Upper lobe of left lung (tissue), 6 donors: ENCODE data around the gene PRAF2. TPM values are rescaled to one million over a fixed set of nuclear protein-coding genes. Genes with fewer than 3 reads are reported as not detected.

Experiments used
- ATAC-seq, 2 donors: fragments of 200-7000 bp; cut with Tn5 transposase; one replicate each; pipeline ENCODE4 v1.9.1; 2022; ENCODE audit warnings: mild to moderate bottlenecking in 2 of 2, moderate library complexity in 2 of 2; ENCODE audit not compliant: low FRiP score in 2 of 2
- DNase-seq, 2 donors: peaks; one replicate each; pipeline ENCODE4 v3.0.0-alpha.2; 2019 to 2020
- H3K27ac ChIP-seq, 4 donors: fragments of 200-600 bp; sonication (generic); one replicate each; pipeline ENCODE4 v1.5.1; 2016 to 2019
- H3K27me3 ChIP-seq, 4 donors: fragments of 200-600 bp; sonication (generic); one replicate each; pipeline ENCODE4 v1.5.1; 2017 to 2019
- H3K36me3 ChIP-seq, 4 donors: fragments of 200-600 bp; sonication (generic); one replicate each; pipeline ENCODE4 v1.5.1; 2016 to 2019
- H3K4me1 ChIP-seq, 4 donors: fragments of 200-600 bp; sonication (generic); one replicate each; pipeline ENCODE4 v1.5.1; 2018 to 2019
- H3K4me3 ChIP-seq, 4 donors: fragments of 200-600 bp; sonication (generic); one replicate each; pipeline ENCODE4 v1.5.1; 2017 to 2019; ENCODE audit warnings: mild to moderate bottlenecking in 2 of 4, moderate library complexity in 1 of 4
- H3K9me3 ChIP-seq, 4 donors: fragments of 200-600 bp; sonication (generic); one replicate each; pipeline ENCODE4 v1.5.1; 2018 to 2019
- EP300 ChIP-seq, 4 donors: sonication (generic); formaldehyde crosslinking; IDR thresholded peaks; one replicate each; pipeline ENCODE4 v1.5.1; 2017; ENCODE audit warnings: antibody characterized with exemption in 4 of 4, control low read depth in 2 of 4
- POLR2A ChIP-seq, 4 donors: fragments of 450-650 bp; IDR thresholded peaks; one replicate each; pipeline ENCODE4 v1.5.1; 2016 to 2017; ENCODE audit warnings: antibody characterized with exemption in 4 of 4, mild to moderate bottlenecking in 2 of 4
- POLR2AphosphoS5 ChIP-seq, 2 donors: sonication (generic); formaldehyde crosslinking; IDR thresholded peaks; one replicate each; pipeline ENCODE4 v1.5.1; 2017; ENCODE audit warnings: antibody characterized with exemption in 2 of 2
- WGBS, 2 donors: methylation state at CpG; one replicate each; pipeline ENCODE4 v1.1.5; 2017 to 2018; 5-methylcytosine and 5-hydroxymethylcytosine counted together
- total RNA-seq, 6 donors: library from RNA; depleted of rRNA in 4 of 6; stranded (reverse); fragments of >200 nt in 4 of 6; gene quantifications; one replicate each; pipeline versions ENCODE4 v1.1.0 to v1.2.1, GENCODE V29; 2016 to 2021
- TF ChIP-seq, protein P1 (sequence below), 6 experiments: fragments of 450-650 bp in 4 of 6; fragments of 200-600 bp in 2 of 6; sonication (generic) in 2 of 6; IDR thresholded peaks; one replicate each; pipeline ENCODE4 v1.5.1; 2016 to 2019; ENCODE audit warnings: antibody characterized with exemption in 6 of 6
- donor health status: DM: no; HTN: no; CAD: no; lungs with moderate emphysema.
- donor health status: DM: no; HTN: yes; CAD: no; lungs with severe emphysema.

PRAF2 gene
- total RNA-seq, 6 donors from 2014 or later: 12.5 to 26.2 (median 15.5) TPM

DNA sequence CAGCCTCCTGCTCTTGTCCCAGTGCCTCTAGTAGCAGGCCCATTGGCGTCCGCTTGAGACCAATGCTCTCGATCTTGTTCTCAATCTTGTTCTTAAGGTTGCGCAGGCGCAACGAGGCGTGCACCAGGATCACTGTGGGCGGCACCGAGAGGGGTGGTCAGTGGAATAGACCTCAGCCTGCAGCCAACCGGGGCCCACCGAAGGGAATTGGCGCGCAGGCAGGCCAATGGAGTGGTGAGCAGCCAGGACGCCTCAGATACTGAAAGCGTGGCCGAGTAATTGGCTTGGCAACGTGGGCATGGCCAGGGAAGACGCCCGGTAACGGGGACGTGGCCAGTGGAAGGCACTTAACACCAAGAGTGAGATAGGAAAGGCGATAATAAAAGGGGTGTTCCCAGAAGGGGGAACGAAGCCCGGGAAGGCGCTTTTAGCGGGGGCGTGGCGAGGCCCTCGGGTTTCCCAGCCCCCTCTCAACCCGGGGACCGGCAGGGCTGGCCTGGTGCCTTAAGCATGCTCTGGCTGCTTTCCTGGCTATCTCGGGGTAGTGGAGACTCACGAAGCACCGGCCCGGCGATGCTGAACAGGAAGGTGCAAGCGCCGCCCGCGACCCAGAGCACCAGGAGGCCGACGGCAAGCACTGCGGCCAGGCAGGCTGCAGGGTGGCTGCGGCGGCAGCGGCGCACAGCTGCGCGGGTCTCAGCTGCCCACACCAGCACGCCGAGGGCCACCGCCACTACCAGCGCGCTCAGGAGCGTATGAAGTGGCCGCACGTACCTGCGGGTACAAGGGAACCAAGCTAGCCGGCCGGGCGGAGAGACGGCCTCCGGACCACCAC, 1.7 kb downstream of the PRAF2 start:
- Histone ChIP-seq H3K4me3 (peak overlapping the region in 3 of 4 donors; percentile 24 to 68 (median 39)), H3K9me3 (no peaks in the 10 kb centered on the region), H3K36me3 (peaks cover 0 to 17% (median 7%) of the 10 kb centered on the region in 4 donors), H3K4me1 (peaks cover 0 to 14% (median 13%) of the 10 kb centered on the region in 4 donors), H3K27ac (peak overlapping the region; percentile 30 to 67 (median 46)), H3K27me3 (no peaks in the 10 kb centered on the region)
- 46 to 69% methylated on average over 7 to 63 of the region's 63 CpGs for WGBS, 2 donors
- DNase-seq (peak; percentile 88 to 89), ATAC-seq (peak; percentile 82 to 84)
- no peak for TF ChIP-seq EP300 (IDR thresholded peaks at IDR 0.05)
- no peak for TF ChIP-seq POLR2AphosphoS5 (IDR thresholded peaks at IDR 0.05)
- TF ChIP-seq, protein P1, sequence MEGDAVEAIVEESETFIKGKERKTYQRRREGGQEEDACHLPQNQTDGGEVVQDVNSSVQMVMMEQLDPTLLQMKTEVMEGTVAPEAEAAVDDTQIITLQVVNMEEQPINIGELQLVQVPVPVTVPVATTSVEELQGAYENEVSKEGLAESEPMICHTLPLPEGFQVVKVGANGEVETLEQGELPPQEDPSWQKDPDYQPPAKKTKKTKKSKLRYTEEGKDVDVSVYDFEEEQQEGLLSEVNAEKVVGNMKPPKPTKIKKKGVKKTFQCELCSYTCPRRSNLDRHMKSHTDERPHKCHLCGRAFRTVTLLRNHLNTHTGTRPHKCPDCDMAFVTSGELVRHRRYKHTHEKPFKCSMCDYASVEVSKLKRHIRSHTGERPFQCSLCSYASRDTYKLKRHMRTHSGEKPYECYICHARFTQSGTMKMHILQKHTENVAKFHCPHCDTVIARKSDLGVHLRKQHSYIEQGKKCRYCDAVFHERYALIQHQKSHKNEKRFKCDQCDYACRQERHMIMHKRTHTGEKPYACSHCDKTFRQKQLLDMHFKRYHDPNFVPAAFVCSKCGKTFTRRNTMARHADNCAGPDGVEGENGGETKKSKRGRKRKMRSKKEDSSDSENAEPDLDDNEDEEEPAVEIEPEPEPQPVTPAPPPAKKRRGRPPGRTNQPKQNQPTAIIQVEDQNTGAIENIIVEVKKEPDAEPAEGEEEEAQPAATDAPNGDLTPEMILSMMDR (IDR thresholded peaks at IDR 0.05): no peak
- TF ChIP-seq POLR2A (IDR thresholded peaks at IDR 0.05): no peak

DNA sequence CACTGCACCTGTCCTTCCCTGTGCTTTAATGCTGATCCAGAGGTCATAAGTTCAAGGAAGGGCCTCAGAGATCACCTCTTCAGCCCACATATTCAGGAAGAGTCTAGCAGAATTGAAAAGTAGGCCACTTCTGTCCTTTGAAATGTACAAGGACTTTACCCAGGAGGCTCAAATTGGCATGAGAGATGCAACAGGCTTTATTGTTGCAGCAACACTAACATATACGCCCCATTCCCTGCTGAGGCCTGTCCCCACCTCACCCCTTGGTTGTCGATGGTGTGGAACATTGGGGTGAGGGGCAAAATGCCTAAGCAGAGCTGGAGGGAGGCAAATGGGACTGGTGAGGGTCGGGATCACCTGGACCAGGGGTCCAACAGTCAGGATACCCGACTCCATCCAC, 2.8 kb downstream of the PRAF2 start:
- peaks cover 0 to 14% (median 13%) of the 10 kb centered on the region in 4 donors for H3K4me1 ChIP-seq
- WGBS, 2 donors: 83 to 100% methylated on average over 1 to 4 of the region's 4 CpGs
- ATAC-seq (no peak), DNase-seq (no peak)
- H3K27ac ChIP-seq: no peak overlapping the region
- no peak for TF ChIP-seq POLR2AphosphoS5 (IDR thresholded peaks at IDR 0.05)
- TF ChIP-seq, protein P1 (IDR thresholded peaks at IDR 0.05): no peak
- TF ChIP-seq EP300 (IDR thresholded peaks at IDR 0.05): no peak
- no peak for TF ChIP-seq POLR2A (IDR thresholded peaks at IDR 0.05)
- no peak overlapping the region for H3K4me3 ChIP-seq
- H3K36me3 ChIP-seq: peaks cover 0 to 10% (median 1%) of the 10 kb centered on the region in 4 donors
- no peaks in the 10 kb centered on the region for H3K27me3 ChIP-seq
- no peaks in the 10 kb centered on the region for H3K9me3 ChIP-seq

DNA sequence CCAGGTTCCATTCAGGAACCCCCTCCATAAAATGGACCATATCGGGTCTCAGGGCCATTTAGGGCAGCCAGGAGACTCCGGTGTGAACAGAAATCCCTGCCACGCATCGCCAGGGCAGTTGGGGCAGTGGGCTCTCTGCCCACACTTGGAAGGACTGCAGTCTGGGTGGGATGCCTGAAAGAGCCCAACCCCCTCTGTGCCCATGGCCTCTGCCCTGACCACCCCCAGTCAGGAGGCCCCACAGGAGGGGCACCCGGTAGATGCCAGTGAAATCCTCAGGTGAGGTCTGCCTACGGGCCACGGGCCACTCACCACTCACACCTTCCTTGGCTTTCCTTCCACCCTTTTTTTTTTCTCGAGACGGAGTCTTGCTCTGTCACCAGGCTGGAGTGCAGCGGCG, 4.8 kb downstream of the PRAF2 start:
- TF ChIP-seq POLR2A (IDR thresholded peaks at IDR 0.05) (no peak), POLR2AphosphoS5 (IDR thresholded peaks at IDR 0.05) (no peak), EP300 (IDR thresholded peaks at IDR 0.05) (no peak)
- TF ChIP-seq, protein P1 (IDR thresholded peaks at IDR 0.05): no peak
- Histone ChIP-seq H3K9me3 (no peaks in the 10 kb centered on the region), H3K27ac (no peak overlapping the region), H3K27me3 (no peaks in the 10 kb centered on the region), H3K36me3 (peaks cover 0 to 28% (median 3%) of the 10 kb centered on the region in 4 donors), H3K4me3 (no peak overlapping the region), H3K4me1 (peaks cover 0 to 13% (median 10%) of the 10 kb centered on the region in 4 donors)
- no peak for ATAC-seq
- no peak for DNase-seq
- WGBS, 2 donors: 89 to 92% methylated on average over 4 to 11 of the region's 11 CpGs

DNA sequence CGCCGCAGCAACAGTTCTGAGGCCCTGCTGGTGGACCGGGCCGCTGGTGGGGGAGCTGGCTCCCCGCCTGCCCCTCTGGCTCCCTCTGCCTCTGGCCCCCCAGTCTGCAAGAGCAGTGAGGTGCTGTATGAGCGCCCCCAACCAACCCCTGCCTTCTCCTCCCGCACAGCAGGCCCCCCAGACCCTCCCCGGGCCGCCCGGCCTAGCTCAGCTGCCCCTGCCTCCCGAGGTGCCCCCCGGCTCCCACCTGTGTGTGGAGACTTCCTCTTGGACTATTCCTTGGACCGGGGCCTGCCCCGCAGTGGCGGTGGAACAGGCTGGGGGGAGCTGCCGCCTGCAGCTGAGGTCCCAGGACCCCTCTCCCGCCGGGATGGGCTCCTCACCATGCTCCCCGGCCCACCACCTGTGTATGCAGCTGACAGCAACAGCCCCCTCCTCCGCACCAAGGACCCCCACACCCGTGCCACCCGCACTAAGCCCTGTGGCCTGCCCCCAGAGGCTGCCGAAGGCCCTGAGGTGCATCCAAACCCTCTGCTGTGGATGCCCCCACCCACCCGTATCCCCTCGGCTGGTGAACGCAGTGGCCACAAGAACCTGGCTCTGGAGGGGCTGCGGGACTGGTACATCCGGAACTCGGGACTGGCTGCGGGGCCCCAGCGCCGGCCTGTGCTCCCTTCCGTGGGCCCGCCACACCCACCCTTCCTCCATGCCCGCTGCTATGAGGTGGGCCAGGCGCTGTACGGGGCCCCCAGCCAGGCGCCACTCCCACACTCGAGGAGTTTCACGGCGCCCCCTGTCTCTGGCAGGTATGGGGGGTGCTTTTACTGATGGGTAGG, 6.3 kb downstream of the PRAF2 start:
- peaks cover 0 to under 1% (median under 1%) of the 10 kb centered on the region in 4 donors for H3K4me1 ChIP-seq
- peaks cover 0 to 34% (median 3%) of the 10 kb centered on the region in 4 donors for H3K36me3 ChIP-seq
- H3K27ac ChIP-seq: no peak overlapping the region
- no peak overlapping the region for H3K4me3 ChIP-seq
- DNase-seq (peak in 1 of 2 donors; percentile 67), ATAC-seq (no peak)
- 82% methylated on average over 30 of the region's 41 CpGs; no CpG with 5 or more reads in 1 of the 2 donors for WGBS, 2 donors
- no peaks in the 10 kb centered on the region for H3K9me3 ChIP-seq
- no peaks in the 10 kb centered on the region for H3K27me3 ChIP-seq
- TF ChIP-seq POLR2AphosphoS5 (IDR thresholded peaks at IDR 0.05): no peak

DNA sequence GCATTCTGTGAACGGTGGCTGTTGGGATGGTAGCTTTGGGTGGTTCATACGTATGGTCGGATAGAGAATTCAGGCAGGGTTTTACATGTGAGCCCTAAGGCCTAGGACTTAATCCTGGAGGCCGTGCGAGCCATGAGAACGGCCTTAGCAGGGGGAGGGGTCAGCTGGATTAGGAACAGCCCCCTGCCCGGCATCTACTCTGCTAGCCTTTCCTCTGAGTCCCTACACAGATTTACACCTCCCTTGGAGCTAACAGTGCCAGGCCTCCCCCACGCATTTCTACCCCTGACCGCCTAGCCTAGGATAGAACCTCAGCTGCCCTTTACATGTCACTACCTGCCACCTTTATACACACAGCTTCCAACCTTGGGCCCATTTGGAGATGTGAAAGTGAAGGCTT, 7.1 kb downstream of the PRAF2 start:
- Histone ChIP-seq H3K27me3 (no peaks in the 10 kb centered on the region), H3K9me3 (no peaks in the 10 kb centered on the region), H3K4me3 (no peak overlapping the region), H3K4me1 (no peaks in the 10 kb centered on the region), H3K27ac (no peak overlapping the region), H3K36me3 (peaks cover 0 to 39% (median 3%) of the 10 kb centered on the region in 4 donors)
- WGBS, 2 donors: 87 to 100% methylated on average over 2 to 8 of the region's 9 CpGs
- TF ChIP-seq EP300 (IDR thresholded peaks at IDR 0.05) (no peak), POLR2A (IDR thresholded peaks at IDR 0.05) (no peak), POLR2AphosphoS5 (IDR thresholded peaks at IDR 0.05) (no peak)
- TF ChIP-seq, protein P1 (IDR thresholded peaks at IDR 0.05): no peak
- DNase-seq (no peak), ATAC-seq (no peak)
